NB4 (cell line): ENCODE data around the gene DENND4C.

ENCODE experiments used
- MYC ChIP-seq: IDR thresholded peaks from 2 replicates; pipeline ENCODE4 v1.6.1; 2011; ENCODE audit warnings: low read depth, low read length
- POLR2A ChIP-seq: IDR thresholded peaks from 2 replicates; pipeline ENCODE4 v1.6.1; 2011; ENCODE audit warnings: mild to moderate bottlenecking; ENCODE audit not compliant: insufficient read length; ENCODE audit errors: extremely low read depth
- TF ChIP-seq, protein P1 (sequence below): IDR thresholded peaks from one replicate; pipeline ENCODE4 v1.5.1; 2012; ENCODE audit warnings: low read depth, low read length
- TF ChIP-seq, protein P2 (sequence below): IDR thresholded peaks from 2 replicates; pipeline ENCODE4 v1.6.1; 2011; ENCODE audit warnings: low read depth, low read length

DNA sequence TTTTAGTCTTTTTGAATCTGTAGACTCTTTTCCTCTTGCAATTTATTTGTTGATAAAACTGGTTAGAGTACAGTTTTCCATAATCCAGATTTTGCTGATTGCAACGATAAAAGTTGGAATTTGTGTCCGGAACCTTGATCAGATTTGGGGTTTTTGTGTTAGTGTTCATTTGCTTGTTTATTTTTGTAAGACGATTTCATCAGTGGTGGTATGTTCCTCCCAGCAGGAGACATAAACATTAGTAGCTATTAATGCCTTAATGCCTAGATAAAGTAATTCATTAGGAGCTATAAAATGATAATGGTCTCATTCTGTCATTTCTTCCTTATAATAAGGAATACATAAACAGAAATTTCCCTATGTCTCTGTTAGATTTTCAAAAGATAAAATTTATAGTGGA lies 128.2 kb downstream of the DENND4C start:
- no peak for TF ChIP-seq POLR2A
- TF ChIP-seq, protein P1, sequence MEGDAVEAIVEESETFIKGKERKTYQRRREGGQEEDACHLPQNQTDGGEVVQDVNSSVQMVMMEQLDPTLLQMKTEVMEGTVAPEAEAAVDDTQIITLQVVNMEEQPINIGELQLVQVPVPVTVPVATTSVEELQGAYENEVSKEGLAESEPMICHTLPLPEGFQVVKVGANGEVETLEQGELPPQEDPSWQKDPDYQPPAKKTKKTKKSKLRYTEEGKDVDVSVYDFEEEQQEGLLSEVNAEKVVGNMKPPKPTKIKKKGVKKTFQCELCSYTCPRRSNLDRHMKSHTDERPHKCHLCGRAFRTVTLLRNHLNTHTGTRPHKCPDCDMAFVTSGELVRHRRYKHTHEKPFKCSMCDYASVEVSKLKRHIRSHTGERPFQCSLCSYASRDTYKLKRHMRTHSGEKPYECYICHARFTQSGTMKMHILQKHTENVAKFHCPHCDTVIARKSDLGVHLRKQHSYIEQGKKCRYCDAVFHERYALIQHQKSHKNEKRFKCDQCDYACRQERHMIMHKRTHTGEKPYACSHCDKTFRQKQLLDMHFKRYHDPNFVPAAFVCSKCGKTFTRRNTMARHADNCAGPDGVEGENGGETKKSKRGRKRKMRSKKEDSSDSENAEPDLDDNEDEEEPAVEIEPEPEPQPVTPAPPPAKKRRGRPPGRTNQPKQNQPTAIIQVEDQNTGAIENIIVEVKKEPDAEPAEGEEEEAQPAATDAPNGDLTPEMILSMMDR, result no peak
- TF ChIP-seq, protein P2, sequence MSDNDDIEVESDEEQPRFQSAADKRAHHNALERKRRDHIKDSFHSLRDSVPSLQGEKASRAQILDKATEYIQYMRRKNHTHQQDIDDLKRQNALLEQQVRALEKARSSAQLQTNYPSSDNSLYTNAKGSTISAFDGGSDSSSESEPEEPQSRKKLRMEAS, result no peak
- no peak for TF ChIP-seq MYC
